H1 (cell line): ENCODE data around the gene SECTM1. TPM values are rescaled to one million over a fixed set of nuclear protein-coding genes. Genes with fewer than 3 reads are reported as not detected.
A peak's percentile ranks its signal among the peaks of the same experiment; 100 is the strongest.

ENCODE experiments used
- CTCF ChIA-PET: fragments of 300-600 bp; sonication (Branson Sonifier 250); formaldehyde crosslinking; loops from one replicate; lab custom pipeline; 2021; ENCODE audit not compliant: partially characterized antibody; lab: Charles Lee
- POLR2A ChIA-PET: fragments of 300-600 bp; sonication (Branson Sonifier 250); formaldehyde crosslinking; loops from one replicate; lab custom pipeline; 2021; ENCODE audit warnings: inconsistent platforms; ENCODE audit not compliant: partially characterized antibody; lab: Charles Lee
- DNase-seq, 2 experiments: peaks; one replicate each; pipeline versions ENCODE4 v3.0.0 to v3.0.0-alpha.2; 2010 to 2022; ENCODE audit warnings: low spot score in 2 of 2, low read depth in 1 of 2, mixed read lengths in 1 of 2
- FAIRE-seq: peaks from 2 replicates; lab custom pipeline; 2011; peaks lifted over from hg19 to GRCh38; lab: Jason Lieb, UNC
- H2AFZ ChIP-seq: 2 replicates; pipeline ENCODE4 v1.8.1; 2012; ENCODE audit warnings: low read length, inconsistent platforms
- H2AK5ac ChIP-seq: 2 replicates; pipeline ENCODE4 v1.6.1; 2013; ENCODE audit warnings: low read depth, low read length
- H2BK120ac ChIP-seq: replicated peaks from 2 replicates; pipeline ENCODE3; 2013; ENCODE audit warnings: low read depth, low read length, inconsistent platforms
- H2BK12ac ChIP-seq: 2 replicates; pipeline ENCODE4 v1.6.1; 2013; ENCODE audit warnings: low read depth, low read length
- H2BK15ac ChIP-seq: 2 replicates; pipeline ENCODE4 v1.6.1; 2013; ENCODE audit warnings: low read length
- H2BK20ac ChIP-seq: 2 replicates; pipeline ENCODE4 v1.6.1; 2013; ENCODE audit warnings: low read length
- H2BK5ac ChIP-seq: 2 replicates; pipeline ENCODE4 v1.6.1; 2013; ENCODE audit warnings: low read depth, low read length
- H3K14ac ChIP-seq: 2 replicates; pipeline ENCODE4 v1.6.1; 2013; ENCODE audit warnings: inconsistent platforms; ENCODE audit not compliant: insufficient read length
- H3K18ac ChIP-seq: 2 replicates; pipeline ENCODE4 v1.6.1; 2013; ENCODE audit warnings: low read length; ENCODE audit errors: extremely low read depth
- H3K23ac ChIP-seq: 2 replicates; pipeline ENCODE4 v1.6.1; 2013; ENCODE audit warnings: inconsistent platforms; ENCODE audit not compliant: insufficient read length
- H3K23me2 ChIP-seq: 2 replicates; pipeline ENCODE4 v1.6.1; 2013; ENCODE audit warnings: low read depth, low read length
- H3K27ac ChIP-seq: 2 replicates; pipeline ENCODE4 v1.6.1; 2011; ENCODE audit warnings: low read depth, low read length, inconsistent platforms
- H3K27me3 ChIP-seq, 4 experiments: replicated peaks in 1 of 4; 1 replicate in 1 of 4; 2 replicates in 3 of 4; pipeline versions ENCODE4 v1.6.1 to v1.8.1; 2011 to 2013; ENCODE audit warnings: low read length in 3 of 4, mild to moderate bottlenecking in 3 of 4, inconsistent platforms in 2 of 4, mixed read lengths in 2 of 4, moderate library complexity in 1 of 4; ENCODE audit not compliant: control insufficient read depth in 3 of 4, insufficient read depth in 3 of 4; ENCODE audit errors: extremely low read depth in 1 of 4
- H3K36me3 ChIP-seq, 4 experiments: 2 replicates each; pipeline versions ENCODE4 v1.6.1 to v1.8.1; 2011 to 2013; ENCODE audit warnings: mild to moderate bottlenecking in 4 of 4, low read length in 3 of 4, moderate library complexity in 2 of 4, control low read depth in 1 of 4, inconsistent platforms in 1 of 4; ENCODE audit not compliant: insufficient read depth in 4 of 4, control insufficient read depth in 2 of 4
- H3K4ac ChIP-seq: replicated peaks from 2 replicates; pipeline ENCODE3; 2013; ENCODE audit warnings: low read length, low read depth, mixed read lengths, inconsistent platforms; ENCODE audit not compliant: insufficient read length
- H3K4me1 ChIP-seq, 4 experiments: replicated peaks in 1 of 4; 1 replicate in 1 of 4; 2 replicates in 3 of 4; pipeline versions ENCODE4 v1.6.1 to v1.8.1; 2011 to 2013; ENCODE audit warnings: low read length in 3 of 4, inconsistent platforms in 2 of 4, mixed read lengths in 1 of 4; ENCODE audit not compliant: insufficient read depth in 4 of 4, control insufficient read depth in 3 of 4
- H3K4me2 ChIP-seq, 2 experiments: 2 replicates each; pipeline versions ENCODE4 v1.6.1 to v1.8.1; 2011 to 2013; ENCODE audit warnings: low read depth in 2 of 2, low read length in 2 of 2, control low read depth in 1 of 2, inconsistent platforms in 1 of 2, mild to moderate bottlenecking in 1 of 2; ENCODE audit not compliant: insufficient read depth in 1 of 2
- H3K4me3 ChIP-seq, 4 experiments: fragments of 200-600, 300-600 bp in 1 of 4; sonication (generic), shearing (Covaris generic), sonication (Bioruptor Twin) in 1 of 4; 2 replicates each; pipeline versions ENCODE4 v1.5.1 to v1.8.1; 2011 to 2016; ENCODE audit warnings: low read length in 4 of 4, low read depth in 3 of 4, control low read depth in 2 of 4, inconsistent platforms in 2 of 4, mild to moderate bottlenecking in 2 of 4, mixed read lengths in 1 of 4, moderate library complexity in 1 of 4; ENCODE audit not compliant: insufficient read depth in 2 of 4; ENCODE audit errors: extremely low read depth in 1 of 4
- H3K56ac ChIP-seq: replicated peaks from 2 replicates; pipeline ENCODE3; 2013; ENCODE audit warnings: low read depth, mild to moderate bottlenecking, mixed read lengths, low read length, inconsistent platforms; ENCODE audit not compliant: insufficient read length
- H3K79me1 ChIP-seq: 2 replicates; pipeline ENCODE4 v1.6.1; 2013; ENCODE audit warnings: low read depth, low read length, control low read depth
- H3K79me2 ChIP-seq, 2 experiments: 2 replicates each; pipeline versions ENCODE4 v1.6.1 to v1.8.1; 2012 to 2013; ENCODE audit warnings: low read length in 2 of 2, mild to moderate bottlenecking in 2 of 2, inconsistent platforms in 1 of 2; ENCODE audit not compliant: insufficient read depth in 2 of 2, control insufficient read depth in 1 of 2
- H3K9ac ChIP-seq, 4 experiments: replicated peaks in 1 of 4; 1 replicate in 1 of 4; 2 replicates in 3 of 4; pipeline versions ENCODE4 v1.6.1 to v1.8.1; 2011 to 2013; ENCODE audit warnings: low read depth in 3 of 4, low read length in 3 of 4, control low read depth in 2 of 4, mild to moderate bottlenecking in 2 of 4, moderate library complexity in 2 of 4, inconsistent platforms in 1 of 4; ENCODE audit errors: extremely low read depth in 1 of 4
- H3K9me3 ChIP-seq, 2 experiments: 2 replicates each; pipeline versions ENCODE4 v1.6.1 to v1.8.1; 2012 to 2013; ENCODE audit warnings: mild to moderate bottlenecking in 2 of 2, moderate library complexity in 2 of 2, control low read depth in 1 of 2, inconsistent platforms in 1 of 2, low read depth in 1 of 2, low read length in 1 of 2, mixed read lengths in 1 of 2; ENCODE audit not compliant: insufficient read depth in 2 of 2
- H4K20me1 ChIP-seq, 2 experiments: replicated peaks in 1 of 2; 2 replicates each; pipeline versions ENCODE3 to v1.8.1; 2011 to 2013; ENCODE audit warnings: inconsistent platforms in 2 of 2, low read length in 2 of 2, mild to moderate bottlenecking in 1 of 2; ENCODE audit not compliant: insufficient read depth in 2 of 2, control insufficient read depth in 1 of 2
- H4K5ac ChIP-seq: 2 replicates; pipeline ENCODE4 v1.6.1; 2013; ENCODE audit warnings: low read length, low read depth, mixed read lengths, inconsistent platforms; ENCODE audit not compliant: insufficient read length
- H4K8ac ChIP-seq: 2 replicates; pipeline ENCODE4 v1.8.0; 2013; ENCODE audit warnings: mild to moderate bottlenecking, moderate library complexity, low read length, inconsistent platforms; ENCODE audit not compliant: insufficient read depth; ENCODE audit errors: extremely low read depth
- H4K91ac ChIP-seq: replicated peaks from 2 replicates; pipeline ENCODE3; 2013; ENCODE audit warnings: low read length, mixed read lengths, inconsistent platforms; ENCODE audit not compliant: insufficient read length
- BACH1 ChIP-seq: IDR thresholded peaks from 2 replicates; pipeline ENCODE4 v1.6.1; 2012; ENCODE audit warnings: low read length, improper control_type of control experiment
- MAFK ChIP-seq: IDR thresholded peaks from 2 replicates; pipeline ENCODE4 v1.6.1; 2012; ENCODE audit warnings: low read depth, mild to moderate bottlenecking, improper control_type of control experiment, low read length
- SP1 ChIP-seq: IDR thresholded peaks from 2 replicates; pipeline ENCODE4 v1.6.1; 2011; ENCODE audit warnings: low read depth, low read length
- YY1 ChIP-seq: IDR thresholded peaks from 2 replicates; pipeline ENCODE4 v1.6.1; 2011; ENCODE audit warnings: low read depth, mild to moderate bottlenecking, low read length
- WGBS, 2 experiments: shearing (Covaris generic) in 1 of 2; methylation state at CpG; one replicate each; pipeline versions ENCODE4 v1.1.6 to v1.1.7; 2013 to 2015; ENCODE audit warnings: low lambda C conversion rate in 2 of 2, mixed read lengths in 2 of 2, inconsistent platforms in 1 of 2, low coverage in 1 of 2, missing lambda C conversion rate in 1 of 2; ENCODE audit not compliant: insufficient replicate concordance in 2 of 2, insufficient coverage in 1 of 2, insufficient read length in 1 of 2; ENCODE audit errors: extremely low coverage in 1 of 2, missing lambda C conversion rate in 1 of 2; 5-methylcytosine and 5-hydroxymethylcytosine counted together
- polyA plus RNA-seq, 7 experiments: library from polyadenylated mRNA; depleted of rRNA in 3 of 7; stranded (reverse) in 5 of 7; unstranded in 2 of 7; fragments of >200 nt in 5 of 7; fragments of 200-250 nt in 2 of 7; gene quantifications; 1 replicate in 5 of 7; 2 replicates in 1 of 7; 4 replicates in 1 of 7; pipeline versions ENCODE4 v1.2.1 to v1.2.3, GENCODE V29; 2011 to 2013; ENCODE audit warnings: missing spikeins in 2 of 7, mixed read lengths in 2 of 7
- total RNA-seq: library from RNA; stranded (reverse); fragmentation: NEBNext Ultra II Directional; extraction: Animal tissue kit (Norgen Biotek cat#: 25700); gene quantifications from 2 replicates; pipeline ENCODE4 v1.2.1, GENCODE V29; 2021
- TF ChIP-seq, protein P1 (sequence below): IDR thresholded peaks from 2 replicates; pipeline ENCODE4 v1.6.1; 2012; ENCODE audit warnings: inconsistent platforms
- TF ChIP-seq, protein P2 (sequence below): IDR thresholded peaks from 2 replicates; pipeline ENCODE4 v1.6.1; 2012; ENCODE audit warnings: inconsistent platforms

The SECTM1 gene
- total and polyA plus RNA-seq, 2 of the 8 experiments (the other 6 are each of a cell fraction or from before 2014, with no cell fraction given), result 0.20 to 0.65 TPM

DNA sequence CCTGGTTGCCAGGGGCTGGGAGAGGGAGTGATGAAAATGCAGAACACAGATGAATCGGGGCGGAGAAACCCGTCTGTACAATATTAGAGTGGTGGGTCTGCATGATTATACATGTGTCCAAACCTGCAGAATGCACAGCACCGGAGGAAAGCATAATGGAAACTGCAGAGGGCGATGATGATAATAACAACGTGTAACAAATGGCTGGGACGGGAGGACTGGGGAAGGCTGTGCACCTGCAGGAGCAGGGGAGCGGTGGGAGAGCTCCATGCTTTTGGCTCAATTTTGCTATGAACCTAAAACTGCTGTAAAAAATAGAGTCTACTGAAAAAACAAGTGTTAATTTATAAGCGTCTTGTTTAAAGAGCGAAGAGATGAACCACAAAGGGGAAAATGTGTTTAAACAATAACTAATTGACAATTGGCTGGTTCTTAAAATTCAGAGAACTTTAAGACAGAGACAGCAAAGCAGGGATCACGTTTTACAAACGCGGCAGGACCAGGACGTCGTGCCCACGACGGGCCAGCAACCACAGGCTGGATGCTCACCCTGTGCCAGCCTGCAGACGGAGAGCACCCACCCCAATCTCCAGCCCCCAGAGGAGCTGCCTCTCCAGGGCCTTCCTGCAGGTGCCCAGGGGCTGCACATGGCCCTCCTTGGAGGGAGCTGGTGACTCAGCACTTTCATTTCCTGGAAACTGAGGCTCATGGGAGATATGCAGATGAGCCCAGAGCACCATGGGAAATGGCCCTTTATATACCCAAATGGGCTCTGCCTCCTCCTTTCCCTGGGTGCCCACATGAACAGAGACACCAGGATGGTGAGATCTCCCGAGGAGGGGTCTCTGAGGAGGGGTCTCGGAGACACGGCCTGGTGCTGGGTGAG, 25.1 kb upstream of the SECTM1 start, which contains the start of gene TEX19:
TSS of gene TEX19 (plus strand) at position 783 of the 886 bp plus-strand sequence. CDS start 2,904 bp downstream, outside the sequence.
- no peak for FAIRE-seq
- H3K4me3 ChIP-seq, result no peak within 1 kb of the TSS
- H3K4ac ChIP-seq, result no peak within 1 kb of the TSS
- CTCF ChIA-PET, result interaction anchor here (0.6 to 2.5 kb wide), 6 partner anchors 12 to 240 kb away, joined by 3 to 15 read pairs (median 4); partner anchors contain the start of gene UTS2R
- no peaks in the 10 kb centered on the region for H3K79me2 ChIP-seq
- H2BK20ac ChIP-seq, result no peak within 1 kb of the TSS
- peak within 1 kb of the TSS; percentile 43 for H2BK120ac ChIP-seq
- H3K27ac ChIP-seq, result no peak within 1 kb of the TSS
- peaks cover 0 to 3% (median 1%) of the 10 kb centered on the region in 4 experiments; a peak in 3 of 7 replicates for H3K27me3 ChIP-seq
- no peaks in the 10 kb centered on the region; the same call in 1 of the 2 replicates for H3K79me1 ChIP-seq
- no peak for TF ChIP-seq YY1
- TF ChIP-seq, protein P1, sequence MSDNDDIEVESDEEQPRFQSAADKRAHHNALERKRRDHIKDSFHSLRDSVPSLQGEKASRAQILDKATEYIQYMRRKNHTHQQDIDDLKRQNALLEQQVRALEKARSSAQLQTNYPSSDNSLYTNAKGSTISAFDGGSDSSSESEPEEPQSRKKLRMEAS, result peak; percentile 64
- no peak for TF ChIP-seq SP1
- peak; percentile 89 for TF ChIP-seq MAFK
- TF ChIP-seq, protein P2, sequence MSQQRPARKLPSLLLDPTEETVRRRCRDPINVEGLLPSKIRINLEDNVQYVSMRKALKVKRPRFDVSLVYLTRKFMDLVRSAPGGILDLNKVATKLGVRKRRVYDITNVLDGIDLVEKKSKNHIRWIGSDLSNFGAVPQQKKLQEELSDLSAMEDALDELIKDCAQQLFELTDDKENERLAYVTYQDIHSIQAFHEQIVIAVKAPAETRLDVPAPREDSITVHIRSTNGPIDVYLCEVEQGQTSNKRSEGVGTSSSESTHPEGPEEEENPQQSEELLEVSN, result peak; percentile 88
- TF ChIP-seq BACH1, result peak; percentile 91
- TF ChIP-seq, all 59 proteins: peak for 4
- 84% methylated on average over 19 of the region's 21 CpGs; no CpG with 5 or more reads in 1 of the 2 experiments for WGBS, 2 experiments
- Histone ChIP-seq H2BK12ac (peak within 1 kb of the TSS; percentile 60; the same call in 1 of the 2 replicates), H3K23me2 (no peaks in the 10 kb centered on the region), H4K20me1 (no peaks in the 10 kb centered on the region), H2BK15ac (no peak within 1 kb of the TSS), H4K8ac (no peak within 1 kb of the TSS), H3K9me3 (no peaks in the 10 kb centered on the region), H3K56ac (no peak within 1 kb of the TSS), H2BK5ac (no peak within 1 kb of the TSS; the same call in 1 of the 2 replicates), H3K23ac (no peak within 1 kb of the TSS), H3K18ac (no peak within 1 kb of the TSS; the same call in 1 of the 2 replicates), H2AFZ (no peak within 1 kb of the TSS), H4K5ac (peak within 1 kb of the TSS; percentile 22), H3K4me1 (peaks cover 0 to 11% (median 5%) of the 10 kb centered on the region in 4 experiments; a peak in 6 of 7 replicates), H4K91ac (peak within 1 kb of the TSS; percentile 95), H3K9ac (no peak within 1 kb of the TSS), H3K14ac (no peak within 1 kb of the TSS), H3K36me3 (no peaks in the 10 kb centered on the region), H3K4me2 (no peak within 1 kb of the TSS), H2AK5ac (peak within 1 kb of the TSS; percentile 53; the same call in 1 of the 2 replicates)
- POLR2A ChIA-PET, result interaction anchor here (0.6 to 2.1 kb wide), 4 partner anchors 8 to 69 kb away, joined by 3 to 5 read pairs (median 3); no protein-coding TSS in a partner anchor
- no peak for DNase-seq
